HG03196 (cell line): ENCODE data around the gene ADARB2.

ENCODE experiments used
- ATAC-seq: cut with Tn5 transposase; IDR thresholded peaks from one replicate; pipeline ENCODE4 v1.9.1; 2021; ENCODE audit not compliant: unreplicated experiment

Gene ADARB2

GRCh38 chr10:1532636-1533035 is 204.7 kb downstream of the ADARB2 start:
- no peak for ATAC-seq

- no peak for ATAC-seq
Measured at GRCh38 chr10:1531883-1532597, 205.3 kb downstream of the ADARB2 start.

GRCh38 chr10:1530871-1531517 is 206.3 kb downstream of the ADARB2 start:
- no peak for ATAC-seq

- ATAC-seq, result no peak
Measured at GRCh38 chr10:1529806-1530413, 207.4 kb downstream of the ADARB2 start.

- ATAC-seq, result no peak
Measured at GRCh38 chr10:1527951-1528350, 209.4 kb downstream of the ADARB2 start.

- ATAC-seq, result no peak
Measured at GRCh38 chr10:1526436-1527055, 210.8 kb downstream of the ADARB2 start.

- ATAC-seq, result no peak
Measured at GRCh38 chr10:1525354-1526162, 211.8 kb downstream of the ADARB2 start.

- ATAC-seq, result no peak
Measured at GRCh38 chr10:1524540-1524939, 212.8 kb downstream of the ADARB2 start.

GRCh38 chr10:1523221-1523620 is 214.1 kb downstream of the ADARB2 start:
- no peak for ATAC-seq

- no peak for ATAC-seq
Measured at GRCh38 chr10:1522237-1522636, 215.1 kb downstream of the ADARB2 start.

- no peak for ATAC-seq
Measured at GRCh38 chr10:1521741-1522140, 215.6 kb downstream of the ADARB2 start.

GRCh38 chr10:1520909-1521565 is 216.3 kb downstream of the ADARB2 start:
- no peak for ATAC-seq

- no peak for ATAC-seq
Measured at GRCh38 chr10:1519391-1519790, 217.9 kb downstream of the ADARB2 start.

- no peak for ATAC-seq
Measured at GRCh38 chr10:1517684-1518083, 219.6 kb downstream of the ADARB2 start.

- no peak for ATAC-seq
Measured at GRCh38 chr10:1516492-1517165, 220.7 kb downstream of the ADARB2 start.

- no peak for ATAC-seq
Measured at GRCh38 chr10:1515780-1516491, 221.4 kb downstream of the ADARB2 start.

- ATAC-seq, result no peak
Measured at GRCh38 chr10:1515121-1515779, 222.1 kb downstream of the ADARB2 start.

- no peak for ATAC-seq
Measured at GRCh38 chr10:1514681-1515080, 222.6 kb downstream of the ADARB2 start.

- no peak for ATAC-seq
Measured at GRCh38 chr10:1513221-1513620, 224.1 kb downstream of the ADARB2 start.
